Naive thymus-derived CD4-positive, alpha-beta T cell (primary cell): ENCODE measurements around the gene LDHB. TPM values are rescaled to one million over a fixed set of nuclear protein-coding genes. Genes with fewer than 3 reads are reported as not detected.

Experiments used
- ATAC-seq: fragments of 150-1000 bp; cut with Tn5 transposase; 2 replicates; pipeline ENCODE4 v1.10.0; 2021; ENCODE audit warnings: mild to moderate bottlenecking, moderate library complexity
- CTCF ChIA-PET: fragments of 350-600 bp; sonication (Branson Sonifier 250); formaldehyde crosslinking; loops from one replicate; lab custom pipeline; 2021; ENCODE audit warnings: antibody characterized with exemption; lab: Charles Lee
- POLR2A ChIA-PET: fragments of 350-600 bp; sonication (Branson Sonifier 250); formaldehyde crosslinking; loops from one replicate; lab custom pipeline; 2021; ENCODE audit warnings: antibody characterized with exemption, inconsistent platforms; lab: Charles Lee
- DNase-seq, 9 donors: peaks; one replicate each; pipeline versions ENCODE4 v3.0.0 to v3.0.0-alpha.2; 2020 to 2022; ENCODE audit warnings: mixed read lengths in 1 of 9
- H3K27ac ChIP-seq: one replicate; pipeline ENCODE4 v1.7.0; 2013; ENCODE audit warnings: mild to moderate bottlenecking, low read depth, low read length, moderate library complexity
- H3K27me3 ChIP-seq, 2 donors: one replicate each; pipeline ENCODE4 v1.7.0; 2013; ENCODE audit warnings: low read length in 2 of 2, mild to moderate bottlenecking in 2 of 2, moderate library complexity in 2 of 2; ENCODE audit not compliant: control insufficient read depth in 2 of 2, insufficient read depth in 2 of 2
- H3K36me3 ChIP-seq, 3 experiments: 1 replicate in 2 of 3; 2 replicates in 1 of 3; pipeline ENCODE4 v1.7.0; 2013; ENCODE audit warnings: low read length in 3 of 3, mild to moderate bottlenecking in 3 of 3, moderate library complexity in 1 of 3; ENCODE audit not compliant: insufficient read depth in 3 of 3, control insufficient read depth in 2 of 3
- H3K4me1 ChIP-seq, 2 donors: one replicate each; pipeline ENCODE4 v1.7.0; 2013; ENCODE audit warnings: low read length in 2 of 2, mild to moderate bottlenecking in 2 of 2, moderate library complexity in 1 of 2; ENCODE audit not compliant: control insufficient read depth in 2 of 2, insufficient read depth in 2 of 2
- H3K4me3 ChIP-seq: 2 replicates; pipeline ENCODE4 v1.7.0; 2013; ENCODE audit warnings: mild to moderate bottlenecking, low read length
- H3K9me3 ChIP-seq, 3 experiments: 1 replicate in 2 of 3; 2 replicates in 1 of 3; pipeline ENCODE4 v1.7.0; 2013; ENCODE audit warnings: low read length in 3 of 3; ENCODE audit not compliant: control insufficient read depth in 2 of 3
- H3K27ac Mint-ChIP-seq, 9 donors: one replicate each; pipeline ENCODE4 v1.8.0; 2020 to 2022; ENCODE audit warnings: mixed read lengths in 9 of 9, mild to moderate bottlenecking in 8 of 9, moderate library complexity in 5 of 9, inconsistent platforms in 2 of 9
- H3K27me3 Mint-ChIP-seq, 5 donors: one replicate each; pipeline ENCODE4 v1.8.0; 2021 to 2022; ENCODE audit warnings: mixed read lengths in 5 of 5, mild to moderate bottlenecking in 1 of 5
- H3K36me3 Mint-ChIP-seq, 5 donors: one replicate each; pipeline ENCODE4 v1.8.0; 2020 to 2022; ENCODE audit warnings: mixed read lengths in 5 of 5, mild to moderate bottlenecking in 3 of 5, inconsistent platforms in 1 of 5
- H3K4me1 Mint-ChIP-seq, 7 donors: one replicate each; pipeline ENCODE4 v1.8.0; 2020 to 2022; ENCODE audit warnings: mixed read lengths in 7 of 7, mild to moderate bottlenecking in 3 of 7, inconsistent platforms in 1 of 7
- H3K4me3 Mint-ChIP-seq, 10 donors: one replicate each; pipeline ENCODE4 v1.8.0; 2020 to 2022; ENCODE audit warnings: mild to moderate bottlenecking in 10 of 10, mixed read lengths in 10 of 10, moderate library complexity in 6 of 10, inconsistent platforms in 2 of 10
- H3K9me3 Mint-ChIP-seq, 11 donors: one replicate each; pipeline ENCODE4 v1.8.0; 2020 to 2022; ENCODE audit warnings: mixed read lengths in 11 of 11, mild to moderate bottlenecking in 4 of 11, inconsistent platforms in 1 of 11, moderate library complexity in 1 of 11
- intact Hi-C, 2 donors: fragments of 100-400 bp; cut with micrococcal nuclease; formaldehyde crosslinking; loops; one replicate each; pipeline ENCODE4 v1.15.1; 2023
- polyA plus RNA-seq, 2 donors: library from polyadenylated mRNA; unstranded; fragments of 300-500 nt; fragmentation: Illumina TruSeq; gene quantifications; one replicate each; pipeline ENCODE4 v1.2.3, GENCODE V29; 2021
- total RNA-seq, 6 experiments: library from RNA in 5 of 6; stranded (reverse) in 5 of 6; gene quantifications; 1 replicate in 5 of 6; 2 replicates in 1 of 6; pipeline ENCODE4 v1.2.3 and lab custom pipeline; 2021 to 2026

LDHB gene
- total and polyA plus RNA-seq, 7 experiments from 2014 or later = 630 to 2,849 (median 1,265) TPM

GRCh38 chr12:21678959-21679358 is 21.3 kb upstream of the LDHB start:
- POLR2A ChIA-PET = interaction anchor here (0.8 to 6.9 kb wide), 10 partner anchors 11 to 168 kb away, joined by 3 to 242 read pairs (median 8); partner anchors contain the start of gene LDHB
- Histone ChIP-seq H3K27ac (peak overlapping the region; percentile 60), H3K9me3 (no peaks in the 10 kb centered on the region), H3K36me3 (no peaks in the 10 kb centered on the region), H3K4me1 (peaks cover 6 to 54% of the 10 kb centered on the region in 2 donors), H3K4me3 (no peak overlapping the region), H3K27me3 (no peaks in the 10 kb centered on the region)
- intact Hi-C loops = loop anchor here (2.0 to 5.0 kb wide), 6 partner anchors 37 to 432 kb away; partner anchors contain the start of genes PYROXD1 (in 1 of the 2) and SPX (in 1 of the 2)
- Mint-ChIP-seq H3K4me3 (peak overlapping the region in 9 of 10 donors; percentile 26 to 91 (median 83)), H3K36me3 (no peaks in the 10 kb centered on the region), H3K27me3 (peaks cover 0 to 7% (median 0%) of the 10 kb centered on the region in 5 donors), H3K27ac (peak overlapping the region; percentile 13 to 94 (median 88)), H3K9me3 (no peaks in the 10 kb centered on the region), H3K4me1 (peaks cover 26 to 62% (median 56%) of the 10 kb centered on the region in 7 donors)
- CTCF ChIA-PET = interaction anchor here (0.7 to 8.1 kb wide), 9 partner anchors 9 to 177 kb away, joined by 3 to 68 read pairs (median 11); partner anchors contain the start of genes GOLT1B, LDHB and RECQL
- peak in 2 of 9 donors; percentile 25 to 29 for DNase-seq
- ATAC-seq = no peak

- POLR2A ChIA-PET = interaction anchor here (0.9 to 6.9 kb wide), 11 partner anchors 10 to 72 kb away, joined by 4 to 242 read pairs (median 8); partner anchors contain the start of gene LDHB
- Mint-ChIP-seq H3K27ac (peak overlapping the region in 8 of 9 donors; percentile 72 to 94 (median 88)), H3K4me1 (peaks cover 26 to 68% (median 58%) of the 10 kb centered on the region in 7 donors), H3K27me3 (peaks cover 0 to 3% (median 0%) of the 10 kb centered on the region in 5 donors), H3K9me3 (peaks cover 0 to 2% (median 0%) of the 10 kb centered on the region in 11 donors), H3K36me3 (no peaks in the 10 kb centered on the region), H3K4me3 (peak overlapping the region; percentile 36 to 91 (median 86))
- Histone ChIP-seq H3K27me3 (no peaks in the 10 kb centered on the region), H3K36me3 (no peaks in the 10 kb centered on the region), H3K4me1 (peaks cover 6 to 54% of the 10 kb centered on the region in 2 donors), H3K4me3 (peak overlapping the region; percentile 47), H3K27ac (peak overlapping the region; percentile 60), H3K9me3 (no peaks in the 10 kb centered on the region)
- ATAC-seq (peak; percentile 51), DNase-seq (peak in 7 of 9 donors; percentile 29 to 49 (median 42))
- CTCF ChIA-PET = interaction anchor here (0.5 to 8.1 kb wide), 11 partner anchors 12 to 328 kb away, joined by 3 to 68 read pairs (median 4); partner anchors contain the start of gene LDHB
- intact Hi-C loops = loop anchor here (1.0 to 5.0 kb wide), 9 partner anchors 9 to 430 kb away; partner anchors contain the start of genes LDHB (in 1 of the 2), PYROXD1 (in 1 of the 2) and SPX (in 1 of the 2)
Measured at GRCh38 chr12:21677622-21678277, 20.1 kb upstream of the LDHB start.

- Mint-ChIP-seq H3K27me3 (peaks cover 0 to 3% (median 0%) of the 10 kb centered on the region in 5 donors), H3K4me1 (peaks cover 26 to 68% (median 58%) of the 10 kb centered on the region in 7 donors), H3K4me3 (peak overlapping the region in 9 of 10 donors; percentile 72 to 91 (median 87)), H3K27ac (peak overlapping the region in 8 of 9 donors; percentile 72 to 94 (median 90)), H3K36me3 (no peaks in the 10 kb centered on the region), H3K9me3 (peaks cover 0 to 2% (median 0%) of the 10 kb centered on the region in 11 donors)
- peak overlapping the region; percentile 60 for H3K27ac ChIP-seq
- ChIA-PET POLR2A (interaction anchor here (1.0 to 6.9 kb wide), 9 partner anchors 9 to 176 kb away, joined by 3 to 242 read pairs (median 8); partner anchors contain the start of genes GOLT1B, LDHB and RECQL), CTCF (interaction anchor here (0.6 to 8.1 kb wide), 9 partner anchors 13 to 138 kb away, joined by 3 to 68 read pairs (median 4); partner anchors contain the start of gene LDHB)
- H3K4me1 ChIP-seq = peaks cover 6 to 54% of the 10 kb centered on the region in 2 donors
- no peaks in the 10 kb centered on the region for H3K36me3 ChIP-seq
- H3K4me3 ChIP-seq = peak overlapping the region; percentile 47
- ATAC-seq = no peak
- no peak for DNase-seq
- no peaks in the 10 kb centered on the region for H3K9me3 ChIP-seq
- intact Hi-C loops = loop anchor here (1.0 to 5.0 kb wide), 7 partner anchors 9 to 430 kb away; partner anchors contain the start of genes LDHB (in 1 of the 2) and PYROXD1 (in 1 of the 2)
- no peaks in the 10 kb centered on the region for H3K27me3 ChIP-seq
Measured at GRCh38 chr12:21677204-21677603, 19.6 kb upstream of the LDHB start.

- H3K27ac ChIP-seq = peak overlapping the region; percentile 60
- intact Hi-C loops = loop anchor here (1.0 to 5.0 kb wide), 7 partner anchors 8 to 429 kb away; partner anchors contain the start of genes LDHB (in 1 of the 2) and PYROXD1 (in 1 of the 2)
- peaks cover 6 to 54% of the 10 kb centered on the region in 2 donors for H3K4me1 ChIP-seq
- no peaks in the 10 kb centered on the region for H3K36me3 ChIP-seq
- peak overlapping the region in 8 of 9 donors; percentile 72 to 94 (median 90) for H3K27ac Mint-ChIP-seq
- H3K27me3 ChIP-seq = no peaks in the 10 kb centered on the region
- CTCF ChIA-PET = interaction anchor here (0.6 to 8.1 kb wide), 9 partner anchors 13 to 138 kb away, joined by 3 to 68 read pairs (median 4); partner anchors contain the start of gene LDHB
- peak overlapping the region; percentile 47 for H3K4me3 ChIP-seq
- POLR2A ChIA-PET = interaction anchor here (0.6 to 6.9 kb wide), 12 partner anchors 9 to 175 kb away, joined by 3 to 242 read pairs (median 4); partner anchors contain the start of genes GOLT1B, GYS2, LDHB and RECQL
- H3K4me1 Mint-ChIP-seq = peaks cover 26 to 68% (median 58%) of the 10 kb centered on the region in 7 donors
- H3K4me3 Mint-ChIP-seq = peak overlapping the region; percentile 16 to 91 (median 86)
- peaks cover 0 to 2% (median 0%) of the 10 kb centered on the region in 11 donors for H3K9me3 Mint-ChIP-seq
- no peaks in the 10 kb centered on the region for H3K36me3 Mint-ChIP-seq
- no peaks in the 10 kb centered on the region for H3K9me3 ChIP-seq
- DNase-seq (peak in 7 of 9 donors; percentile 53 to 80 (median 66)), ATAC-seq (peak; percentile 85)
- no peaks in the 10 kb centered on the region for H3K27me3 Mint-ChIP-seq
Measured at GRCh38 chr12:21676776-21677175, 19.1 kb upstream of the LDHB start.

- intact Hi-C loops = loop anchor here (5.0 kb wide), 4 partner anchors 33 to 428 kb away; partner anchors contain the start of gene PYROXD1 (in 1 of the 2)
- Mint-ChIP-seq H3K9me3 (peaks cover 0 to 2% (median 0%) of the 10 kb centered on the region in 11 donors), H3K27me3 (peaks cover 0 to 5% (median 0%) of the 10 kb centered on the region in 5 donors), H3K36me3 (no peaks in the 10 kb centered on the region), H3K4me1 (peaks cover 26 to 68% (median 59%) of the 10 kb centered on the region in 7 donors), H3K4me3 (peak overlapping the region in 8 of 10 donors; percentile 1 to 91 (median 41)), H3K27ac (peak overlapping the region in 8 of 9 donors; percentile 53 to 93 (median 86))
- peaks cover 6 to 53% of the 10 kb centered on the region in 2 donors for H3K4me1 ChIP-seq
- no peaks in the 10 kb centered on the region for H3K9me3 ChIP-seq
- H3K27me3 ChIP-seq = no peaks in the 10 kb centered on the region
- H3K27ac ChIP-seq = peak overlapping the region; percentile 58
- CTCF ChIA-PET = interaction anchor here (1.1 to 8.1 kb wide), 2 partner anchors 60 to 66 kb away, joined by 5 to 68 read pairs; no protein-coding TSS in a partner anchor
- no peaks in the 10 kb centered on the region for H3K36me3 ChIP-seq
- ATAC-seq (no peak), DNase-seq (no peak)
- POLR2A ChIA-PET = interaction anchor here (0.6 to 6.9 kb wide), 6 partner anchors 14 to 192 kb away, joined by 4 to 242 read pairs (median 36); partner anchors contain the start of gene LDHB
- no peak overlapping the region for H3K4me3 ChIP-seq
Measured at GRCh38 chr12:21675641-21676040, 18.0 kb upstream of the LDHB start.
